ENCODE data around the gene ONECUT2.
A peak's percentile ranks its signal among the peaks of the same experiment; 100 is the strongest.
"Not testable (repeated sequence)": the region's sequence is repeated elsewhere in the genome, so short reads cannot be mapped to it uniquely, and the experiment has no call there.

Gene ONECUT2

DNA sequence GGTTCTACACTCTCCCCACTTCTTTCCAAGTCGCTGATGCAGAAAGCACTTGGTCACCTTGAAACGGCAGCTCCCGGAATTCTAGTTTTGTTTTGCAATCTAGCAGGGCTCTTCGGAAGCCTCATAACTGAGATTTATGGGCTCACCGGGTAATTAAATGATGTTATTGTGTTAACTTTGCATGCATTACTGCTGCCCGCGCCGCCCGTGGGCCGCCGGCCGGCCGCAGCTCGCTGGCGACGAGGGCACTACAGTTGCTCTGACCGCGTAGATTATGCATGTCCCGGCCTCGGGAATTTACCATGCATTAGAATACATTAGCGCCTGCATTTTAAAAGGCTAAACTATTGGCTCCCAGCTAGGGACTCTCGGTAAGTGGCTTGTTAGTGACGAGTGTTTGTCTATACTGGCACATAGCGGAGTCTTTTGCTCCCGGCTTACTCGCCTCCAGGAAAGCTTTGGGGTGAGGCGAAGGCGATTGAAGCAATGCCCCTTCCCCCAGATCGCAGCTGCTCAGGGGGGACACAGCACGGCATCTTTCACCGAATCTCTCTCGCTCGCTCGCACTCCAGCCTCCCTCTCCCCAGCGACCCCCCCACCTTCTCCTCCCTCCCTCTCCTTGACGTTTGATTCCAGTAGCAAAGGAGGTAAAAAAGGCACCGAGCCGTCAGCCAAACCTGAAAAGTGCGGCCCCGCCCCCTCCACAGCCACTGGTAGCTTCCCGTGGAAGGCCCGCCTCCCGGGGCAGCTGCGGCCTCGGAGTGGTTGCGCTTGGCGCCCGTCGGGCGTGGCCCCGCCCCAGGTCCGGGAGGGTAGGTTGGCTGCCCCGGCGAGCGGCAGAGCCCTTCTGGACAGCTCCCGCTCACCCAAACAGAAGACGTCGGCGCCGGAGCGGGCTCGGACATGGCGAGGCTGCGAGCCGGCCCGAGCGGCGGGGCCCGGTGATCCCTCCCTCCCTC, at the start of gene ONECUT2:
Gene ONECUT2 (plus strand): TSS at position 839 of the 959 bp plus-strand sequence. CDS start 343 bp downstream, outside the sequence.
- DNase-seq (ENCODE audit: low read depth) = peak; percentile 20

- DNase-seq (ENCODE audit: low read depth) = no peak
These were observed 45.9 kb upstream of the ONECUT2 start for GRCh38 chr18:57389271-57389670.

- DNase-seq (ENCODE audit: low read depth) = no peak
These were observed 45.1 kb upstream of the ONECUT2 start for GRCh38 chr18:57390044-57390443.

DNA sequence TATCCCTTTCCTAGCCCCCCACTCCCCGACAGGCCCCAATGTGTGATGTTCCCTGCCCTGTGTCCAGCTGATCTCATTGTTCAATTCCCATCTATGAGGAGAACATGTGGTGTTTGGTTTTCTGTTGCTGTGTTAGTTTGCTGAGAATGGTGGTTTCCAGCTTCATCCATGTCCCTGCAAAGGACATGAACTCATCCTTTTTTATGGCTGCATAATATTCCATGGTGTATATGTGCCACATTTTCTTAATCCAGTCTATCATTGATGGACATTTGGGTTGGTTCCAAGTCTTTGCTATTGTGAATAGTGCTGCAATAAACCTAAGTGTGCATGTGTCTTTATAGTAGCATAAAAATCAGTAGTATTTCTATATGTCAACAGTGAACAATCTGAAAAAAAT, 40.4 kb upstream of the ONECUT2 start:
- not testable (repeated sequence) for DNase-seq (ENCODE audit: low read depth)

GRCh38 chr18:57396831-57397230, 38.3 kb upstream of the ONECUT2 start:
- DNase-seq (ENCODE audit: low read depth) = not testable (repeated sequence)

DNA sequence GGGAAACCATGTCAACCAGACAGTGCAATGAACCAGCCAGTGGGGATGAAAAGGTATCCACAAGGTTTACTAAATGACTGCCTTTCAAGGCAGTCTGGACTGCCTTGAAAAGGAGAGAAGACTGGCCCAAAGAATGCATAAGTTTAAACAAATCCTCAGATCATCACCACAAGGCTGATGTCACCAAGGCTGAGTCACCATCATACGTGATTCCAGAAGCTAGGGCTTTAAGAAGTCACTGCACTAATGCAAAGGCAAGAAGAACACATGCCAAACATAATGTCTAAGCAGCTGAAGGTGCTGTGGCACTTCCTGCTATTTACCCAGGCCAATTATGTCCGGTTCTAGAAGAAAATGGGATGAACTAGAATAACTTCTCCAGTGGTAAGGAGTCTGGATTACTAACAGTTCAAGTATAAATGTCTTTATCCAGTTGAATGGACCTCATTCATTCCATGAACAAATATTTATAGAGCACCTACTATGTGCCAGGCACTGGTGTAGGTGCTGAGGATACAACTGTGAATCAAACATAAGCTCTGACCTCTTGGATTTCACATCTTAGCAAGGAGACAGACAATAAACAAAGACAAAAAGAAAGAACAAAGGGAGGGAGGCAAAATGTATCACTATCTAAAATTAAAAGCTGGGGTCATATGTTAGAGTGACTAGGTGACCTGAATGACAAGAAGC, 37.6 kb upstream of the ONECUT2 start:
- no peak for DNase-seq (ENCODE audit: low read depth)

GRCh38 chr18:57404345-57404744, 30.8 kb upstream of the ONECUT2 start:
- DNase-seq (ENCODE audit: low read depth) = no peak

DNA sequence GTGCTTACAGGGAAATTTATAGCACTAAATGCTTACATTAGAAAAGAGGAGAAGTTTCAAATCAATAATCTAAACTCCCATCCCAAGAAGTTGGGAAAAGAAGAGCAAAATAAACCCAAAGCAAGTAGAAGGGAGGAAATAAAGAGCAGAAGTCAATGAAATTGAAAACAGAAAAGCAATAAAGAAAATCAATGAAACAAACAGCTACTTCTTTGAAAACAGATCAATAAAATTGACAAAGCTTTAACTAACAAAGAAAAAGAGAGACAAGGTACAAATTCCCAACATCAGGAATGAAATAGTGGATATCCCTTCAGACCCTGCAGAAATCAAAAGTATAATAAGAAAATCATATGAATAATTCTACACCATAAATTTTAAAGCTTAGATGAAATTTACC, 25.5 kb upstream of the ONECUT2 start:
- DNase-seq (ENCODE audit: low read depth) = no peak

- DNase-seq (ENCODE audit: low read depth) = no peak
These were observed 24.4 kb upstream of the ONECUT2 start for GRCh38 chr18:57410749-57411148.

DNA sequence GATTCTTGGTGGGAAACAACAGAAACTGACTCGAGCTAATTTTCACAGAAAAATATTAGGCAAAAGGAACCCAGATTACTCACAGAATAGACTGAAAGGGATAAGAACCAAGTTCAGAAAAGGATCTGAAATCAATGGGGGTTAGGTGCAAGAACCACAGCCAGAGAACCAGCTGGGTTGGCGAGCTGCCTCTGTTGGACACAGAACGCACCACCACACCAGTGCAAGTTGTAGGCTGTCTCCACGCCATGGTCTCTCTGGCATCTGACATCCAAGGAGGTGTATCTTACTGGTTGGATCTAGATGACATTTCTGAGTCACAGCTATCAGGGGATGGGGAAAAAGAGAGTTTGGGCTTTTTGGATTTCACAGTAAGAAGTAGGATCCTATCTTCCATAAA, 18.6 kb upstream of the ONECUT2 start:
- DNase-seq (ENCODE audit: low read depth) = no peak

DNA sequence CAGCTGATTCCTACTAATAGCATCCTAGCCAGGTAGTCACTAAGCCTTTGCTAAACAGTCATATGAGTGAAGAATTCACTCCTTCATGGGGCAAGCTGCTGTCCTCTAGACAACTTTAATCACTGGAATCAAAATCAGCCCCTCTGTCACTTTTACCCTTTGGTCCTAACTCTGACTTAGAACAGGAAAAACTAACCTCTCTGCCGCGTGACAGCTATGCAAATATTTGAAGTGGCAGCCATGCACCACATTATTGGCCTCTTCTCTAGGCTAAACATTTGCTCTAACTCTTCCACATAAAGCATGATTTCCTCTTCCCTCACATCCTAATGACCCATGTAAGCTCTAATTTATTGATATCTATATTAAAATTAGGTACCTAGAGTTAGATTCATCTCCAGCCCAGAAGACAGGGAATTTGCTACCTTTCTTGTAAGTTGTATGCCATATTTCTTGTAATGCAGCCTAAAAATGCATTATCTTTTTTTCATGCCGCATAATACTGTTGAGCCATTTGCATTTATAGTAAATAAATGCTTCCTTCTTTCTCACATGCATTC, 12.8 kb upstream of the ONECUT2 start:
- no peak for DNase-seq (ENCODE audit: low read depth)

- no peak for DNase-seq (ENCODE audit: low read depth)
These were observed 11.4 kb upstream of the ONECUT2 start for GRCh38 chr18:57423821-57424220.

DNA sequence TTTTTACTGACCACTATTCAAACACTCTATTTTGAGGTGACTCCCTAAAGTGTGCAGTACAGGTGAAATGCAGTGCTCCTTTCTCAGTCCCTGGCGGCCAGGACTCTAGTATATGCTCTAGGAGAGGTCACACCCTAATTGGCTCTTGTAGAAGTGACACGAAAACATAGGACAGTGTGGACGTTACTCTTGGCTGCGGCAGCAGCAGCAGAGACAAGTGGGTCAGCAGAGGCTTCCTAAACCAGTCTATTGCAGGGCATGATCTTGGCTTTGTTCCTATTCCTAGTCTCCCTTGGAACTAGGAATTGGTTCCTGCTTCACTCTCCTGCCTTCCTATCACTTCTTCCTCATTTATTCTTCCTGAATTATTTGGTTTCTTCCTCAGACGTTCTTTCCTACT, 10.1 kb upstream of the ONECUT2 start:
- DNase-seq (ENCODE audit: low read depth) = no peak

GRCh38 chr18:57426187-57426586, 9.0 kb upstream of the ONECUT2 start:
- DNase-seq (ENCODE audit: low read depth) = no peak

DNA sequence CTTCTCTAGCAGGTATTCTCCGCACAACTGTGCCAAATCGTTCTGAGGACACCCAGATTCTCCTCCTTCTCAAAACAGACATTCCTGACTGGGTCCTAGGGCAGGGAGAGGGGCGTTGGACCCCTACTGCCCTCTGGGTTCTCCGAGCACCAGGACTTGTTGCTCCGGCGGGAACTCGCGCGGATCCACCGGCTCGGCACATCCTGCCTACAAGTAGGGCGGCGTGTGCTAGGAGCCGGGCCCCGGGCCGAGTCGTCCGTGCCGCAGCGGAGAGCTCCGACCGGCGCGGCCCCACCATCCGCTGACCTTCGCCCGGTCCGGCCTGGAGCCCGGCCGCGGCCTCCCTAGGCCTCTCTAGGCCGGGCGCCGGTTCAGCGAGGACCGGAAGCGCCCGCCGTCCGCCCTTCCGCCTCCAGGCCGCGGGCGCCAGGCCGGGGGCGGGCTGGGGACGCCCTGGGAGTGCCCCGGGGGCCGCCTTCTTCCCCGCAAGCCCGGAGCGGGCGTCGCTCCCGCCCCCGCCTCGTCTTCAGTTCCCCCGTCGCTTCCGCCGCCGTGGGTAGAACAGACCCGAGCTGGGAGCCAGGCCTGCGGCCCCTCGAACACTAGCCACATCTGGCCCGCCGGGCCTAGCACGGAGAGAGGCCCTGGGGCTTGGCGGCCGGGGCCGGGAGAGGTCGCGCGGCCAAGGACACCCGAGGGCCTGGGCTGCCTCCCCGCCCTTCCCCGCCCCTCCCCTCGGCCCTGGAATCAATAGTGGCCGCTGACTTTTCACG, 7.6 kb upstream of the ONECUT2 start:
- no peak for DNase-seq (ENCODE audit: low read depth)

DNA sequence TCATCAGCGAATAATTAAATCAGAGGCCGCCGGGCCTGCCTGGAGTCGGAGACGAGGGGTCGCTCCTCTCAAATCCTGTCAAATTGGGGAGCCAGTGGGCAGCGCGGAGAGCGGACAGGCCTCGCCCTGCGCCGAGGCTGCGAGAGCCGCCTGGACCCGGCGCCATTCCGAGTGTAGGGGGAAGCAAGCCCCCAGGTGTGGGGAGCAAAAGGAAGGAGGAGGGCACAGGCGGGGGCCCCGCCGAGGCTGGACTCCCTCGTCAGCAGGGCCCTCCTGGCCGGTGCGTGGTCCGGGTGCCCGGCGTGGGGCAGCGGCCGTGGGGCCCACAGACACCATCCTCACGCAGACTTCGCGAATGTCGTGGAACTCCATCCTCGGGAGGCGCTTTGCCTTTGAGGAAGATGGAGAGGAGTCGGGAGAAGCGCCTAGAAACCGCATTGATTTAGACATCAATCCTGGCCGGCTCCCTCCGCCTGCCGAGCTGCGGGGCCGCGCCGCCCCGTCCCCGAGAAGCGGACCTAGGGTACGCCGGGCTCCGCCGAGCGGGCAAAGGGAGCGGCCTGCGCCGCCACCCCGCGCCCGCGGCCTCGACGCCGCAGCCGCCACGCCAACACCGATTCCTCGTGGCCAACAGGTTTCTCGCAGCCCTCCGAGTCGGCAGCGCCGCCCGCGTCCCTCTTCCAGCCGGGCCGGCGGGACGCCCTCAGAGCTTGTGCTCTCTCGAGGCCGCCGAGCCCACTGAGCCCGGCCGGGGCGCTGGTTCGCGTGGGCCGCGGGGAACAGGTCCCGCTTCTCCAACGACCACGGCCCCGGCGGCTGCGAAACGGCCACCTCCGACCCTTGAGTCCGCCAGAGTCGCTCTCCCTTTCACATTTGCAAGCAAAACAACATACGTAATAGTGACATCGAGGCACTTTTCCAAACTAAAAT, 6.7 kb upstream of the ONECUT2 start:
- no peak for DNase-seq (ENCODE audit: low read depth)

GRCh38 chr18:57429167-57430078, 5.8 kb upstream of the ONECUT2 start:
- no peak for DNase-seq (ENCODE audit: low read depth)

- DNase-seq (ENCODE audit: low read depth) = no peak
These were observed 4.8 kb upstream of the ONECUT2 start for GRCh38 chr18:57430079-57431001.

DNA sequence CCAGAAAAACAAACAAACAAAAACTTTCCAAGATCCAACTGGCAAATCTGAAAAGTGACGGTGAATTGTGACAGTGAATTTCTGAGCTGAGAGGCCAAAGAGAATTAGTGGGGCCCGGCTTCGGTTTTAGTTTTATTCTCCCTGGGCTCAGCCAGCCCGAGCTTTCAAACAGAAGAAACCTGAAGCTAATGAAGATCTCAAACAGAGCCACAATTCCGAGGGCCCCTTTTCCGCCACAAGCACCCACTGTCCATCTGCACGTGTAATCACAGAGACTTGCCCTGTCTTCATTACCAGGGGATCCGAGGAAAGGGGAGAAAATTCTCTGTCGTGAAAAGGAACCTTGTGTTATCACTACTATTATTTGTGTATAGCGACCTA, 4.2 kb upstream of the ONECUT2 start:
- DNase-seq (ENCODE audit: low read depth) = no peak
